ENCODE results near the gene GUCY2C.

Gene GUCY2C

DNA sequence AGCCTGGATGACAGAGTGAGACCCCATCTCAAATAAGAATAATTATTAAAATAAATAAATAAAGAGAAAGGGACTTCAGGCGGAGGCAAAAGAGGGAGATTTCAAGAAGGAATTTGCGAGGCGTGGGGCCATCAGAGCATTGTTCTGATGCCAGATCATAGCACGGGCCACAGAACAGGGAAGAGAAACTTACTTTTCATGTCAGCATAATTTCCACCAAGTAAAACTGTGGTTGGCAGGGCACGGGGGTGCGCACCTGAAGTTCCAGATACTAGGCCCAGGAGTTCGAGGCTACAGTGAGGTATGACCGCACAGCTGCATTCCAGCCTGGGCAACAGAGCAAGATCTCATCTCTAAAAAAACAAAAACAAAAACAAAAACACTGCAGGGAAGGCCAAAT is 117.8 kb downstream of the GUCY2C start:
- intact Hi-C loops (cut with DNase I) = no loop called here
- no peak for DNase-seq

DNA sequence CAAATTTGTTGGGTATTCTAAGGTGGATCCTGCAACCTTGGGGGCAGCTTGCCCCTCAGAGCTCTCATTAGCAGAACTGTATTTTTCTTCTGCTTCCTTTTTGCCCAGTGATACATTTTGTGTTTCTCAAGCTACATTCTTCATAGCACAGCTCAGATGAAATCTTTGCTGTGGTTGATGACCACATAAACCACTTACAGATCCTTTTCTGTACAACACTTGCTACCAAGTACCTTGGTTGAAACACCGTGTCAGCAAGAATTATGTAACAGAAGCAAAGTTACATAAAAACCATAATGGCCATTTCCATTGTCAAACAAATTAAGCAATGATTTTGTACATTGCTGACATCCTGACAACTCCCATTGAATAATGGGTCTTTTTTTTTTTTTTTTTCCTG is 119.1 kb downstream of the GUCY2C start:
- intact Hi-C loops (cut with DNase I) = no loop called here
- no peak for DNase-seq

DNA sequence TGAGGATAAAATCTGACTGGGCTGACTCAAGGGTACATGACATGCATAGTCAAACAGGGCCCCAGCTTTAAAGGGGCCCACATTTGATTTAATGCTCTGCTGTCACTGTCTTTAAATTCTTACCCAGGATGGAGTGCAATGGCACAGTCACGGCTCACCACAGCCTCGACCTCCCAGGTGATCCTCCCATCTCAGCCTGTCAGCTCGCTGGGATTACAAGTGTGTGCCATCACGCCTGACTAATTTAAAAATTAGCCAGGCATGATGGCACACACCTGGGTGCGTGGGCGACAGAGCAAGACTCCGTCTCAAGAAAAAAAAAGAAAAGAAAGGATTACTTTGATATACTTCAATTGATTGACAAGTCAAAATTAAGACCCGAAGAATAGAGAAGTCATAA is 119.5 kb downstream of the GUCY2C start:
- intact Hi-C loops (cut with DNase I) = no loop called here

DNA sequence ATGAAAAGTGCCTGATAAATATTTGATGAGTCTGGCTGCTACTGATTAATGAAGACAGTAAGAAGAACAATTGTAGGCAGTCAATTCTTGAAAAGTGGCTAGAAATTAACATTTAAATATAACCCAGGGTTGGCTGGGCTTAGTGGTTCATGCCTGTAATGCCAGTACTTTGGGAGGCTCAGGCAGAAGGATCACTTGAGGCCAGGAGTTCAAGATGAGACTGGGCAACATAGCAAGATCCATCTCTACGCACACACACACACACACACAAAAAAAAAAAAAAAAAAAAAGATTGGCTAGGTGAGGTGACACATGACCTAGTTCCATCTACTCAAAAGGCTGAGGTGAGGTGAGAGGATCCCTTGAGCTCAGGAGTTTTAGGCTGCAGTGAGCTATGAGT is 120.8 kb downstream of the GUCY2C start:
- intact Hi-C loops (cut with DNase I) = no loop called here
- no peak for DNase-seq

More for the DNA sequence above, 119.5 kb downstream of the GUCY2C start:
- no peak for DNase-seq

DNA sequence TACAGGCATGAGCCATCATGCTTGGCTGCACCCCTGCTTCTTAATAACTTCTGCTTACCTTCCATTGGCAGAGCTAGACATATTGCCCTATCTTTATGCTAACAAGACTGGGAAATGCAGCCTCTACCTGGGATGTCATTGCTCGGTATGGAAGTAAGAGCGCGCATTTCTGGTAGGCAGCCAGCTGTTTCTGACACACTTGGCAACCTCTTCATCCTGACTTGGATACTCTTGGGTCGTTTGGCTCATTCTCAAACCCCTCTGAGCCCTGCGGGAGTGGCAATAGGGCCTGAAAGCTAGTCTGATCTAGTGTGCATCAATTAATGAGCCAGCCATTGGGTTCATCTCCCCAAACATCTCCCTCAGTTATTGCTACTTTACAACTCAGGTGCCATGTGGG is 123.3 kb downstream of the GUCY2C start:
- intact Hi-C loops (cut with DNase I) = no loop called here
- no peak for DNase-seq

DNA sequence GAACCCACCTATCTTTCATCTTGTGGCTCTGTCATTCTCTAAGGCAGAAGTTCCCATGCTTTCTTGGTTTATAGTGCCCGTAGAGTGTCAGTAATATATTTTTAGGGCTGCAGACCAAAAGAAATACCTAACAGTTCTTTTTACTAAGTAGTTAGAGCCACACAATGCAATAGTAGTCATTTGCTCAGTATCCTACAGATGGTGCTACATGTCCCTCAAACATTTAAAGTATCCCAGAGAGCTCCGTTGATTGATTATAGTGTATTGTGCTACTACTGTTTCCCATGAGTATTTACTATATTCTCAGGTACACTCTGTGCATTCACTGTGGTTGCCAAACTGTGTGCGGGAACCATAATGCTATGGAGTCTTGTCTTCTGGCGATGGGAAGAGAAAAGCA is 124.0 kb downstream of the GUCY2C start:
- no peak for DNase-seq
- intact Hi-C loops (cut with DNase I) = no loop called here

DNA sequence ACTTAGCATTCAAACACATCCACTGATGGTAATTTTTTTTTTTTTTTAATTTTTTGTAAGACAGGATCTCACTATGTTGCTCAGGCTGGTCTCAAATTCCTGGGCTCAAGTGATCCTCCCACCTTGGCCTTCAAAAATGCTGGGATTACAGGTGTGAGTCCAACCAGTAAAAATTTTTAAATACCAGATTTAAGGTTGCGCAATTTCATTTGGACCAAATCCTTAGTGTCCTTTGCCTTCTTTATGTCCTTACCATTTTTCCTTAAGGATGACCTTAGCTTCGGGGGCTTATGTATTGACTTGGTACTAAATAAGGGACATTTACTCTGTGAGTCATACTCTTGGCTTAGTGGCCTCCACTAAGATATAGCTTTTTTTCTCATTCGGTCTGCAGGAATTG is 124.6 kb downstream of the GUCY2C start:
- no peak for DNase-seq
- intact Hi-C loops (cut with DNase I) = no loop called here

DNA sequence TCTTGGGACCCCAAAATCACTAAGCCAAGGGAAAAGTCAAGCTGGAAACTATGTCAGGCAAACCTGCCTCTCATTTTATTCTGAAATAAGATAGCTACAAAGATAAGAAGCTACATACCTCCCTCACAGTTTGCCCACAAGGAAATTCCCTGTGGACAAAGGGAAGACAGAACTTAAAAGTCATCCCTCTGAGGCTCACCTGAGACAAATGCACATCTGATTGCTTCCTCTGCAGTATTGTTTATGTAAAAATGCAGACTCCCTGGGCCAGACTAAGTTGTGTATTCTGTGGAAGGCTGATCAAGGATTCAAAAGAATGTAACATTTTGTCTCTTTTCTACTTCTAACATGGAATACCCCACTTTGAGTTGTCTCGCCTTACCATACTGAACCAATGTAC is 126.2 kb downstream of the GUCY2C start:
- intact Hi-C loops (cut with DNase I) = no loop called here
- DNase-seq = no peak

DNA sequence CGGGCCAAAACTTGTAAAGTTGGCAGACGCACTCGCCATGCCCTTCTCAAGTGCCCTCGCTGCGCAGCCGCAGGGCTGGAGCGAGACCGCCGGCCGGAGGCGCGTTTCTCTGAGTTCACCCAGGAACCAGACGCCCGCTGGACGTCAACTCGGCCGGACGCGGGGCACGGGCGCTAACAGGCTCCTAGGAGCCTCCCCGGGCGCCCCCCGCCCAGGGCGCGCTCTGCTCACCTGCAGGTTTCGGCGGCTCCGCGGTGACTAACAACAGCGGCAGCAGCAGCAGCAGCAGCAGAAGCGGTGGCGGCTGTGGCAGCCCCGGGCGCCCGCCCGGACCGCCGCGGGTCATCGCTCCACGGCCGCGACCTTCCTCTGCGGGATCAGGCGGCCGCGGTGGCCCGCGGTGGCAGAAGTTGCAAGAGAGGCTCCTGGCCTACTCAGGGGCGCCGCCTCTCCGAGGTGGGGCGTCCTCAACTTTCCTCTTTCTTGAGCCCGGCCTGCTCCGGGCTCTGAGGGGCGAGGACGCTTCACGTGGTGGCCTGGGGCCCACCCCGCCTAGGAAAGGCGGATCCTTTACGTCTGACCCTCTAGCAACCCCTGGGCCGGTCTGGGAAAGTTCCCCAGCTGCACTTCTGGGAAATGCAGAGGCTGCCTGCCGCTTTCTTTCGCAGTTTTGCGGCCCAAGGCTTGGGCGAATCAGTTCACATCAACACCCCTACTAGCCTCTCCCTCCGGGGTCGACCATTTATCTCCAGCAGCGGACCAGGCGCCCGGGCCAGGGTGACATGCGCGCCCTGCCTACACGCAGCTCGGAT is 128.8 kb downstream of the GUCY2C start, which contains the start of gene PLBD1:
TSS of gene PLBD1 (minus strand) at position 533 of the 812 bp plus-strand sequence. CDS start at position 346, 187 bp downstream.
- peak; percentile 14 to 91 (median 41) for DNase-seq
- intact Hi-C loops (cut with DNase I) = no loop called here

DNA sequence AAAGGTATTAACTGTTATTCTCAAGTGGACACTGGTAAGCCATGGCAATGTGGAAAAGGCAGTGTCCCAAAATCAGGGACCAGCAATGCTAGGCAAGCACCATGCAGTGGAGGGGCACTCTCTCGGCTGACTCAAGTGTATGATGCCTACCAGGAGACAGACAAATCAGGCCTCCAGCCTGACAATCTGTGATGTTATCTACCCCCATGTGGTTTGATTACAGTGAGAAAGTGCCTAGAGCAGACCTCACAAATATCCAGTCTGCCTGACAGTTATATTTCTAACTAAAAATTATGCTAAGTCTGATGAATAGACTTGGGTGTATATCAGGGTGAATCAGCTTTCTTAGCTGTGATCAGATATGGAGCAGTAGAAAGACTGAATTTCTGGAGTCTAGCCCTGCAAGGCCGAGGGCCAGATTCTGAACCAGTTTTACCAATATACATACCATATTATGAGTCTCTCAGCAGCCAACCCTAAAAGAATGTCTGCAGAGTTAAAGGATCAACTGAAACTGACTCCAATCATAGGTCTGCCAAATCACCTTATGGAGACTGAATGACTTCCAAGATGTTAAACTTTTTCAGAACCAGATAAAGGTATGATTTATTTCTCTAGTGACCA is 132.0 kb downstream of the GUCY2C start:
- no peak for DNase-seq
- intact Hi-C loops (cut with DNase I) = no loop called here

DNA sequence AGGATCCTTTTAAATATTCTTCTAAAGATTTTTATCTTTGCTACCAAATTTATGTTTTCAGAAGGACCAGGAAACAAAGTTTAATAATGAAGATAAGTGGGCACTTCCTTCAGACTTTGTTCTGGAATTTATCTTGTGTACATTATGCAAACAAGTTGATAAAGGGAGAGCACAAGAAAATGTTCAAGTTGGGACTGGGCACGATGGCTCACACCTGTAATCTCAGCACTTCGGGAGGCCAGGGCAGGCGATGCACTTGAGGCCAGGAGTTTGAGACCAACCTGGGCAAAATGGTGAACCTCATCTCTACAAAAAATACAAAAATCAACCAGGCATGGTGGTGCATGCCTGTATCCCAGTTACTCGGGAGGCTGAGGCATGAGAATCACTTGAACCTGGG is 133.4 kb downstream of the GUCY2C start:
- intact Hi-C loops (cut with DNase I) = no loop called here
- no peak for DNase-seq
